GM12892 (cell line): ENCODE measurements around the gene INSYN2B.
"Not testable (repeated sequence)": the region's sequence is repeated elsewhere in the genome, so short reads cannot be mapped to it uniquely, and the experiment has no call there.

Source experiments
- POLR2A ChIP-seq: IDR thresholded peaks from 2 replicates; pipeline ENCODE4 v1.6.1; 2011; ENCODE audit warnings: low read depth, low read length, control low read depth
- POLR2AphosphoS5 ChIP-seq: IDR thresholded peaks from 2 replicates; pipeline ENCODE4 v1.6.1; 2011; ENCODE audit warnings: low read depth, low read length, control low read depth
- TAF1 ChIP-seq: IDR thresholded peaks from 2 replicates; pipeline ENCODE4 v1.6.1; 2011; ENCODE audit warnings: low read depth, mild to moderate bottlenecking, control low read depth, low read length, borderline replicate concordance

DNA sequence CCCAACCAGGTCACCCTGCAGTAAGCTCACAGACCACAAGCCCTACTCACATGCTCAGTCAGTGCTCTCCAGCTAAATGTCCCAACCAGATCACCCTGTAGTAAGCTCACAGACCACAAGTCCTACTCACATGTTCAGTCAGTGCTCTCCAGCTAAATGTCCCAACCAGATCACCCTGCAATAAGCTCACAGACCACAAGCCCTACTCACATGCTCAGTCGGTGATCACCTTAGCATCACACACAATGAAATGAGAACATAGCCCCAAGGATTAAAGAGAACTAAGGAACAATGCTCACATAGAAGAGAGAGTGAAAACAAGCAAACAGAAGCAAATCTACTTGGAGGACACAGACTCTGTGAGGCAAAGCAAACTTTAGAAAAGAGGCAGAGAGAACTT lies 145.8 kb downstream of the INSYN2B start:
- TF ChIP-seq POLR2AphosphoS5, POLR2A, TAF1: not testable (repeated sequence)
